GM12892 (cell line): ENCODE measurements around the gene TAF15.

Experiments
- POLR2A ChIP-seq: IDR thresholded peaks from 2 replicates; pipeline ENCODE4 v1.6.1; 2011; ENCODE audit warnings: low read depth, low read length, control low read depth
- POLR2AphosphoS5 ChIP-seq: IDR thresholded peaks from 2 replicates; pipeline ENCODE4 v1.6.1; 2011; ENCODE audit warnings: low read depth, low read length, control low read depth
- TAF1 ChIP-seq: IDR thresholded peaks from 2 replicates; pipeline ENCODE4 v1.6.1; 2011; ENCODE audit warnings: low read depth, mild to moderate bottlenecking, control low read depth, low read length, borderline replicate concordance

DNA sequence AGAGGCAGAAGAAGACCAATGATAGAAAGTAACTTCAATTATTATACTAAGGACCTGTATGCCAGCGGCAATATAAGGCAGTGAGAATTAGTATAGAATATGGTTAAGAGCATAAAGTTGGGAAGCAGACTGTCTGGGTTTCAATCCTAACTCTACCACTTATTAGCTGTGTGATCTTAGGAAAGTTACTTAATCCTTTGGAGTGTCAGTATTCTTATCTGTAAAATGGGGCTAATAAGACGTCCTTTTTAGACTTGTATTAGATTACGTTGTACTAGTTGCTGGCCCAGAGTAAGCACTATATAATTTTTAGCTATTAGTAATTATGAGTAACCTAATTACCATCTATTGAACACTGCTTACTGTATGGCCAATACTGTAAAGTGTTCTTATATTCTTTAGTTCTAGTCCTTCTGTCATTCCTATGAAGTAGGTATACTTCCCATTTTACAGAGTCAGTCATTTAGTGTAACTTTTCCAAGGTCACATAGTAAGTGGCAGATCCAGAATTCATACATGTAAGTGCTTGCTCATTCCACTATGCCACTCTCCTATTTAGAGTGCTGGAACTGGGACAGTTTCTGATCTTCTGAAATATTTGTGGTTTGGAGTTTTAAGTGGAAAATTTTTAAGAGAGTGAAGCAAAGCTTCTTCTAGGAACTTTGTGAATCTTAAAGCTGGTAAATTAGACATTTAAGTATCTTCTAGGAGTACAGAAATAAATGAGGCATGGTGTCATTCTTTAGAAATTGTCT, 36.9 kb downstream of the TAF15 start:
- TF ChIP-seq POLR2A (no peak), TAF1 (no peak), POLR2AphosphoS5 (no peak)
